Daoy (cell line): Measurements from ENCODE around the gene HSFX1. TPM values are rescaled to one million over a fixed set of nuclear protein-coding genes. Genes with fewer than 3 reads are reported as not detected.

Experiments
- DNase-seq: peaks from one replicate; pipeline ENCODE4 v3.0.0-alpha.2; 2015; ENCODE audit warnings: low read depth
- total RNA-seq: library from RNA; depleted of rRNA; stranded (reverse); fragments of >200 nt; shearing (Covaris generic); gene quantifications from 2 replicates; pipeline ENCODE4 v1.2.3, GENCODE V29; 2014; rRNA removed

The HSFX1 gene
- total RNA-seq, 1 experiment from 2014 or later, result 0.17 TPM

GRCh38 chrX:149804102-149804501 lies 30.2 kb downstream of the HSFX1 start:
- no peak for DNase-seq

- no peak for DNase-seq
Observed at GRCh38 chrX:149807747-149808458, 34.0 kb downstream of the HSFX1 start.

- peak; percentile 6 for DNase-seq
Observed at GRCh38 chrX:149818652-149819051, 44.8 kb downstream of the HSFX1 start.

- DNase-seq, result no peak
Observed at GRCh38 chrX:149819371-149819770, 45.5 kb downstream of the HSFX1 start.

- DNase-seq, result peak; percentile 29
Observed at GRCh38 chrX:149825424-149825823, 51.6 kb downstream of the HSFX1 start.

Other genes with a start within 250 kb of the HSFX1 start
- 7.4 and 12.7 TPM in 2 replicates for gene EOLA1, start 233.1 kb upstream of the HSFX1 start, total RNA-seq
- gene HSFX3, start 224.1 kb upstream of the HSFX1 start, total RNA-seq, result not detected in 2 replicates
- gene MAGEA9B, start 186.6 kb upstream of the HSFX1 start, total RNA-seq, result 0.11 TPM in 1 of 2 replicates, not detected in the other
- not detected in 2 replicates for gene HSFX2, start 178.8 kb upstream of the HSFX1 start, total RNA-seq
- 8.3 and 14.4 TPM in 2 replicates for gene TMEM185A, start 142.3 kb upstream of the HSFX1 start, total RNA-seq
- gene MAGEA11, start 62.0 kb upstream of the HSFX1 start, total RNA-seq, result 46.0 and 48.3 TPM in 2 replicates
- not detected in 2 replicates for gene MAGEA9, start 7.9 kb downstream of the HSFX1 start, total RNA-seq
- gene MAGEA8, start 107.1 kb downstream of the HSFX1 start, total RNA-seq, result not detected in 2 replicates
- not detected in 2 replicates for gene HSFX4, start 155.5 kb downstream of the HSFX1 start, total RNA-seq
- gene EOLA2, start 164.4 kb downstream of the HSFX1 start, total RNA-seq, result 16.6 and 21.0 TPM in 2 replicates